Subcutaneous adipose tissue (tissue), 4 donors: Measurements from ENCODE around the gene C3orf18. TPM values are rescaled to one million over a fixed set of nuclear protein-coding genes. Genes with fewer than 3 reads are reported as not detected.

Source experiments
- total RNA-seq, 4 donors: library from RNA; depleted of rRNA; stranded (reverse); fragments of >200 nt; gene quantifications; one replicate each; pipeline ENCODE4 v1.1.0, GENCODE V29; 2016
- TF ChIP-seq, protein P1 (sequence below): fragments of 450-650 bp; IDR thresholded peaks from one replicate; pipeline ENCODE4 v1.5.1; 2016; ENCODE audit warnings: low read depth, mild to moderate bottlenecking, control low read depth, antibody characterized with exemption, moderate library complexity

The C3orf18 gene
- total RNA-seq, 4 donors from 2014 or later = 8.0 to 10.6 (median 8.9) TPM

DNA sequence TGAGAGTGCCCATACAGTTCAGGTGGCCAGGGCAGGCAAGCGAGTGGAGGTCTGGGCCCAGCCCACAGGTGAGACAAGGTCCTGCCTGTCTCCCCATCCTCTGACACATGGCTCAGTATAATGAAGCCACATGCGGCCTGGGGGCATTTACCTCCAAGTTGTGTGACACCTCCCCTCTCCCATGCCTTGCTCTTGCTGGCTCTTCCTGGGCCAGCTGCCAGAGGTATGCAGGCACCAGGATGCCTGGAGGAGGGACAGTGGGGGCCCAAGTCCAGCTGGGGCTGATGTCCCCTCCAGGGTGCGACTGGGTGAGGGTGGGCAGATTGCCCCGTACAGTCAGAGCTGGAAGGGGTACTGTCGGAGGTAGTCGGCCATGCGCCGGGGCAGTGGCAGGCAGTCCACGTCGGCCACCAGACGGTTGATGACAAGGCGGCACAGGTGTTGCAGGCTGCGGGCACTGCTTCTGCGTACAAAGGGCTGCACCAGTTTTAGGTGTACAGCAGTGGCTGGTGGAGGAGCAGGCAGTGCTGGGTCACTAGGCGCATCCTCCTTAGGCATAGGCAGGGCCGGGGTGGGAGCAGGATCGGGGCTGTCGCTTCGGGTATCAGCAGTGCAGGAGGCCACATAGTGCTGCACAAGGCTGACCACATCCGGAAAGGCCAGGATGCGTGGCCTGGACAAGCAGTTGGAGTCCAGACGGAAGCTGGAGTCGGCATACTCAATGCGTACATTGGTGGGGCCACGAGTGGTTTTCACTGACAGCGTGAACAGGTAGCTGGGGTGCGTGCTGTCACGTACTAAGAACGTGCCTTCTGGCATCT is 39.9 kb upstream of the C3orf18 start:
- TF ChIP-seq, protein P1, sequence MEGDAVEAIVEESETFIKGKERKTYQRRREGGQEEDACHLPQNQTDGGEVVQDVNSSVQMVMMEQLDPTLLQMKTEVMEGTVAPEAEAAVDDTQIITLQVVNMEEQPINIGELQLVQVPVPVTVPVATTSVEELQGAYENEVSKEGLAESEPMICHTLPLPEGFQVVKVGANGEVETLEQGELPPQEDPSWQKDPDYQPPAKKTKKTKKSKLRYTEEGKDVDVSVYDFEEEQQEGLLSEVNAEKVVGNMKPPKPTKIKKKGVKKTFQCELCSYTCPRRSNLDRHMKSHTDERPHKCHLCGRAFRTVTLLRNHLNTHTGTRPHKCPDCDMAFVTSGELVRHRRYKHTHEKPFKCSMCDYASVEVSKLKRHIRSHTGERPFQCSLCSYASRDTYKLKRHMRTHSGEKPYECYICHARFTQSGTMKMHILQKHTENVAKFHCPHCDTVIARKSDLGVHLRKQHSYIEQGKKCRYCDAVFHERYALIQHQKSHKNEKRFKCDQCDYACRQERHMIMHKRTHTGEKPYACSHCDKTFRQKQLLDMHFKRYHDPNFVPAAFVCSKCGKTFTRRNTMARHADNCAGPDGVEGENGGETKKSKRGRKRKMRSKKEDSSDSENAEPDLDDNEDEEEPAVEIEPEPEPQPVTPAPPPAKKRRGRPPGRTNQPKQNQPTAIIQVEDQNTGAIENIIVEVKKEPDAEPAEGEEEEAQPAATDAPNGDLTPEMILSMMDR = no peak

- TF ChIP-seq, protein P1 = no peak
Observed at GRCh38 chr3:50606596-50606995, 39.0 kb upstream of the C3orf18 start.

DNA sequence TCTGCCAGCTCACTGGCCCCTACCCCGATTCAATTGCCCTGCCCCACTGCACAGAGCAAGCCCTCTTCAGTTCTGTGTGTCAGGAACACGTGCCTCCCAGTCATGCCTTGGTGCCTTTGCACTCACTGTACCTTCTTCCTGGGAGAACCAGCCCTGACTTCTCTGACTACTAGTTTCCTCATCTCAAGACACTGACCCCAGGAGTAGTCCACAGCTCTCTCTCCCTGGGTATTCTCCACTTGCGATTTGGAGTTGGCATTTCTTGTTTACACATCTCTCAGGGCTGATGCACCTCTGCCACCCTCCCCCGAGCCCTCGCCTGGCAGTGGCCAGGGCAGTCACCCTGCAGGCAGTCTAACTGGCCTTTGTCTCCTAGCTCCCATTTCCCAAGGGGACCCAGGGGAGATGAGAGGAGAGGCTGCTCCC is 38.4 kb upstream of the C3orf18 start:
- TF ChIP-seq, protein P1 = no peak

- TF ChIP-seq, protein P1 = no peak
Observed at GRCh38 chr3:50604628-50605588, 37.4 kb upstream of the C3orf18 start.

DNA sequence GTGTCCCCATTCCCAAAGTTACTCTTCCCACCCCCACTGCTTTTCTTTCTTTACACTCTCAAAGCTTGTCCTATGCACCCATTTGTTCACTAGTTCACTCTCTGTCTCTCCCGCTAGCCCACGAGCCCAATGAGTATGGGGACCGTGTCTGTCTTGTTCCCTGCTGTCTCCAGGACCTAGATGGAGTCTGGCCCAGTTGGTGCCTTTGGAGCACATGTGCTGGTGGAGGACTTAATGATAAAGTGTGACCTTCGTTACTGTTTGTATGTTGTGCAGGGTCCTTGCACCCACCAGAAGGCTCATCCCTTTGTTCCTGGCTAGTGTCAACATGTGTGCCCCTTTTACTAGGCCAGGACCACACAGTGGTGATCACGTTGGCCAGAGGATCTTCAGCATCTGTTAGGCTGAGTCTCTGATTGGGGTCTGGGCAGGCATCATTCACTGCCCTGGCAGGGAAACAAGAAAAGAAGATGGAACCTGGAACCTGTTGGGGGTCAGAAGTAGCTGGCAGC is 36.6 kb upstream of the C3orf18 start:
- TF ChIP-seq, protein P1 = no peak

GRCh38 chr3:50603261-50604109 is 35.9 kb upstream of the C3orf18 start:
- TF ChIP-seq, protein P1 = no peak
